HL-60 (cell line): ENCODE data around the gene TBXT.
"Not testable (repeated sequence)": the region's sequence is repeated elsewhere in the genome, so short reads cannot be mapped to it uniquely, and the experiment has no call there.

Source experiments
- DNase-seq, 2 experiments: peaks; one replicate each; pipeline ENCODE4 v3.0.0-alpha.2; 2010 to 2020; ENCODE audit warnings: low read depth in 1 of 2, low spot score in 1 of 2
- H3K27ac ChIP-seq: fragments of 250-450 bp; sonication (Bioruptor Pico); replicated peaks from 2 replicates; pipeline ENCODE4 v1.5.1; 2020; ENCODE audit warnings: mild to moderate bottlenecking, moderate library complexity
- H3K27me3 ChIP-seq: fragments of 250-450 bp; sonication (Bioruptor Pico); 2 replicates; pipeline ENCODE4 v1.5.1; 2021; ENCODE audit warnings: mild to moderate bottlenecking, moderate library complexity; ENCODE audit not compliant: insufficient read depth, poor library complexity, severe bottlenecking
- H3K4me3 ChIP-seq: replicated peaks from 2 replicates; pipeline ENCODE4 v1.5.1; 2011; ENCODE audit warnings: mild to moderate bottlenecking, control low read depth, low read length; ENCODE audit not compliant: insufficient read depth
- CTCF ChIP-seq: IDR thresholded peaks from one replicate; pipeline ENCODE4 v1.5.1; 2011; ENCODE audit warnings: low read length, control low read depth, inconsistent platforms; ENCODE audit not compliant: insufficient read depth
- GABPA ChIP-seq: IDR thresholded peaks from 2 replicates; pipeline ENCODE4 v1.6.1; 2012; ENCODE audit warnings: low read depth
- POLR2AphosphoS5 ChIP-seq: IDR thresholded peaks from 2 replicates; pipeline ENCODE4 v1.6.1; 2012; ENCODE audit warnings: low read depth
- REST ChIP-seq: IDR thresholded peaks from 2 replicates; pipeline ENCODE4 v1.6.1; 2012; ENCODE audit warnings: low read depth; ENCODE audit not compliant: insufficient replicate concordance
- SPI1 ChIP-seq: IDR thresholded peaks from 2 replicates; pipeline ENCODE4 v1.6.1; 2012; ENCODE audit warnings: low read depth, mild to moderate bottlenecking, borderline replicate concordance

The TBXT gene

GRCh38 chr6:166127624-166128472, 39.8 kb downstream of the TBXT start:
- no peak overlapping the region for H3K27ac ChIP-seq
- no peak for TF ChIP-seq SPI1
- TF ChIP-seq REST = no peak
- DNase-seq = no peak
- H3K27me3 ChIP-seq = peaks cover 10% of the 10 kb centered on the region
- no peak overlapping the region for H3K4me3 ChIP-seq

- not testable (repeated sequence) for H3K27me3 ChIP-seq, H3K4me3 ChIP-seq, H3K27ac ChIP-seq, DNase-seq
These were observed 44.5 kb downstream of the TBXT start for GRCh38 chr6:166123115-166123514.

- TF ChIP-seq SPI1 (no peak), POLR2AphosphoS5 (no peak), GABPA (no peak), REST (no peak), CTCF (no peak)
- no peaks in the 10 kb centered on the region for H3K27me3 ChIP-seq
- H3K27ac ChIP-seq = no peak overlapping the region
- DNase-seq = no peak
- H3K4me3 ChIP-seq = no peak overlapping the region
These were observed 45.9 kb downstream of the TBXT start for GRCh38 chr6:166121726-166122125.

GRCh38 chr6:166119116-166119911, 48.3 kb downstream of the TBXT start:
- DNase-seq = no peak
- Histone ChIP-seq H3K27ac (no peak overlapping the region), H3K27me3 (no peaks in the 10 kb centered on the region), H3K4me3 (no peak overlapping the region)
- TF ChIP-seq REST (no peak), CTCF (no peak), GABPA (no peak), SPI1 (no peak), POLR2AphosphoS5 (no peak)
